DND-41 (cell line): ENCODE results near the gene TMPRSS9.

Experiments used
- ATAC-seq: fragments of 200-7000 bp; cut with Tn5 transposase; 3 replicates; pipeline ENCODE4 v1.9.1; 2021; ENCODE audit warnings: low read depth; ENCODE audit not compliant: insufficient read depth
- DNase-seq: peaks from one replicate; pipeline ENCODE4 v3.0.0-alpha.2; 2020
- H2AFZ ChIP-seq: 2 replicates; pipeline ENCODE4 v1.6.0; 2012; ENCODE audit warnings: low read depth, low read length
- H3K27ac ChIP-seq: 2 replicates; pipeline ENCODE4 v1.5.1; 2012; ENCODE audit warnings: low read length, inconsistent platforms
- H3K27me3 ChIP-seq: fragments of 200-600 bp; sonication (generic); 2 replicates; pipeline ENCODE4 v1.6.0; 2012; ENCODE audit warnings: low read length, mild to moderate bottlenecking, inconsistent platforms; ENCODE audit not compliant: insufficient read depth, poor library complexity
- H3K36me3 ChIP-seq: 2 replicates; pipeline ENCODE4 v1.5.1; 2012; ENCODE audit warnings: low read length, inconsistent platforms; ENCODE audit not compliant: insufficient read depth
- H3K4me1 ChIP-seq: 2 replicates; pipeline ENCODE4 v1.5.1; 2012; ENCODE audit warnings: mild to moderate bottlenecking, low read length; ENCODE audit not compliant: insufficient read depth
- H3K4me2 ChIP-seq: 2 replicates; pipeline ENCODE4 v1.6.0; 2012; ENCODE audit warnings: mild to moderate bottlenecking, moderate library complexity, low read length, inconsistent platforms; ENCODE audit not compliant: insufficient read depth
- H3K4me3 ChIP-seq, 2 experiments: fragments of 200-600 bp in 1 of 2; shearing (Covaris generic) in 1 of 2; 2 replicates each; pipeline ENCODE4 v1.5.1; 2012 to 2016; ENCODE audit warnings: inconsistent platforms in 2 of 2, low read length in 2 of 2, mild to moderate bottlenecking in 2 of 2, low read depth in 1 of 2, moderate library complexity in 1 of 2
- H3K79me2 ChIP-seq: 2 replicates; pipeline ENCODE4 v1.6.0; 2012; ENCODE audit warnings: low read length, inconsistent platforms; ENCODE audit not compliant: insufficient read depth
- H3K9ac ChIP-seq: 2 replicates; pipeline ENCODE4 v1.6.0; 2012; ENCODE audit warnings: low read depth, mild to moderate bottlenecking, inconsistent platforms, low read length, moderate library complexity
- H3K9me3 ChIP-seq: 2 replicates; pipeline ENCODE4 v1.5.1; 2012; ENCODE audit warnings: low read length, moderate library complexity, mild to moderate bottlenecking, inconsistent platforms; ENCODE audit not compliant: insufficient read depth, severe bottlenecking
- H4K20me1 ChIP-seq: 2 replicates; pipeline ENCODE4 v1.6.0; 2012; ENCODE audit warnings: low read length; ENCODE audit not compliant: insufficient read depth
- CTCF ChIP-seq: IDR thresholded peaks from 2 replicates; pipeline ENCODE4 v1.5.1; 2012; ENCODE audit warnings: borderline replicate concordance, low read length, moderate library complexity, mild to moderate bottlenecking; ENCODE audit not compliant: poor library complexity, severe bottlenecking; ENCODE audit errors: extremely low read depth
- EZH2 ChIP-seq: IDR thresholded peaks from 3 replicates; pipeline ENCODE4 v1.6.1; 2012; ENCODE audit warnings: borderline replicate concordance, low read depth, mild to moderate bottlenecking, moderate library complexity, low read length, inconsistent platforms; ENCODE audit not compliant: severe bottlenecking

TMPRSS9 gene

GRCh38 chr19:2351591-2351990 is 8.5 kb upstream of the TMPRSS9 start:
- DNase-seq (no peak), ATAC-seq (no peak)
- Histone ChIP-seq H3K4me3 (no peak overlapping the region), H3K79me2 (no peaks in the 10 kb centered on the region), H3K9me3 (no peaks in the 10 kb centered on the region), H3K4me2 (no peak overlapping the region), H3K27me3 (no peaks in the 10 kb centered on the region), H3K9ac (no peak overlapping the region), H3K4me1 (no peaks in the 10 kb centered on the region), H4K20me1 (peaks cover 3% of the 10 kb centered on the region), H3K36me3 (peaks cover 64% of the 10 kb centered on the region), H2AFZ (no peak overlapping the region), H3K27ac (no peak overlapping the region)
- TF ChIP-seq CTCF, result no peak
- TF ChIP-seq EZH2, result no peak

GRCh38 chr19:2352121-2352520 is 7.9 kb upstream of the TMPRSS9 start:
- no peak for TF ChIP-seq EZH2
- no peak for TF ChIP-seq CTCF

GRCh38 chr19:2353159-2353886 is 6.7 kb upstream of the TMPRSS9 start:
- DNase-seq (no peak), ATAC-seq (no peak; the same call in 2 of the 3 replicates)
- no peak overlapping the region for H3K27ac ChIP-seq

More at GRCh38 chr19:2352121-2352520, 7.9 kb upstream of the TMPRSS9 start:
- H3K36me3 ChIP-seq, result peaks cover 59% of the 10 kb centered on the region
- no peaks in the 10 kb centered on the region for H3K9me3 ChIP-seq
- no peak overlapping the region for H2AFZ ChIP-seq
- no peak overlapping the region for H3K4me2 ChIP-seq
- H3K79me2 ChIP-seq, result no peaks in the 10 kb centered on the region
- DNase-seq, result no peak
- no peaks in the 10 kb centered on the region for H3K27me3 ChIP-seq
- no peak overlapping the region for H3K9ac ChIP-seq
- no peak overlapping the region for H3K27ac ChIP-seq
- no peak for ATAC-seq
- no peaks in the 10 kb centered on the region for H3K4me1 ChIP-seq
- no peak overlapping the region for H3K4me3 ChIP-seq
- H4K20me1 ChIP-seq, result peaks cover 3% of the 10 kb centered on the region

More at GRCh38 chr19:2353159-2353886, 6.7 kb upstream of the TMPRSS9 start:
- H4K20me1 ChIP-seq, result peaks cover 3% of the 10 kb centered on the region
- H3K9me3 ChIP-seq, result no peaks in the 10 kb centered on the region
- H3K4me3 ChIP-seq, result no peak overlapping the region
- H3K79me2 ChIP-seq, result no peaks in the 10 kb centered on the region
- peaks cover 58% of the 10 kb centered on the region for H3K36me3 ChIP-seq
- H3K4me1 ChIP-seq, result no peaks in the 10 kb centered on the region
- H3K9ac ChIP-seq, result no peak overlapping the region
- no peak overlapping the region for H2AFZ ChIP-seq
- H3K27me3 ChIP-seq, result no peaks in the 10 kb centered on the region
- TF ChIP-seq EZH2 (no peak), CTCF (no peak)
- H3K4me2 ChIP-seq, result no peak overlapping the region
